ENCODE results near the gene TBC1D10B. TPM values are rescaled to one million over a fixed set of nuclear protein-coding genes. Genes with fewer than 3 reads are reported as not detected.
A peak's percentile ranks its signal among the peaks of the same experiment; 100 is the strongest.

TBC1D10B gene
- total RNA-seq, 1 donor from 2014 or later: 23.3 TPM

- Histone ChIP-seq H3K4me3 (no peak overlapping the region), H3K4me1 (peaks cover 25% of the 10 kb centered on the region), H3K36me3 (peaks cover 50% of the 10 kb centered on the region), H3K27me3 (ENCODE audit: low read depth) (no peaks in the 10 kb centered on the region), H3K27ac (replicated peaks) (no peak overlapping the region), H3K9me3 (replicated peaks) (no peaks in the 10 kb centered on the region)
- DNase-seq: no peak
- no peak for TF ChIP-seq CTCF (IDR thresholded peaks at IDR 0.05; ENCODE audit: borderline replicate concordance)
- intact Hi-C loops (cut with micrococcal nuclease): no loop called here
Observed at GRCh38 chr16:30358990-30359870, 11.1 kb downstream of the TBC1D10B start.

GRCh38 chr16:30358577-30358936 is 11.7 kb downstream of the TBC1D10B start:
- H3K36me3 ChIP-seq: peaks cover 49% of the 10 kb centered on the region
- no peak for DNase-seq
- no peaks in the 10 kb centered on the region for H3K27me3 ChIP-seq (ENCODE audit: low read depth)
- H3K4me3 ChIP-seq: no peak overlapping the region
- intact Hi-C loops (cut with micrococcal nuclease): no loop called here
- no peak for TF ChIP-seq CTCF (IDR thresholded peaks at IDR 0.05; ENCODE audit: borderline replicate concordance)
- peaks cover 32% of the 10 kb centered on the region for H3K4me1 ChIP-seq
- no peak overlapping the region for H3K27ac ChIP-seq (replicated peaks)
- no peaks in the 10 kb centered on the region for H3K9me3 ChIP-seq (replicated peaks)

- Histone ChIP-seq H3K4me1 (peaks cover 38% of the 10 kb centered on the region), H3K4me3 (no peak overlapping the region), H3K27me3 (ENCODE audit: low read depth) (no peaks in the 10 kb centered on the region), H3K27ac (replicated peaks) (no peak overlapping the region), H3K9me3 (replicated peaks) (no peaks in the 10 kb centered on the region), H3K36me3 (peaks cover 49% of the 10 kb centered on the region)
- no peak for TF ChIP-seq CTCF (IDR thresholded peaks at IDR 0.05; ENCODE audit: borderline replicate concordance)
- DNase-seq: no peak
- intact Hi-C loops (cut with micrococcal nuclease): no loop called here
Observed at GRCh38 chr16:30357715-30358576, 12.3 kb downstream of the TBC1D10B start.

GRCh38 chr16:30357085-30357714 is 13.1 kb downstream of the TBC1D10B start:
- peaks cover 45% of the 10 kb centered on the region for H3K4me1 ChIP-seq
- no peak for TF ChIP-seq CTCF (IDR thresholded peaks at IDR 0.05; ENCODE audit: borderline replicate concordance)
- no peak overlapping the region for H3K27ac ChIP-seq (replicated peaks)
- peaks cover 49% of the 10 kb centered on the region for H3K36me3 ChIP-seq
- H3K9me3 ChIP-seq (replicated peaks): no peaks in the 10 kb centered on the region
- H3K4me3 ChIP-seq: no peak overlapping the region
- no peaks in the 10 kb centered on the region for H3K27me3 ChIP-seq (ENCODE audit: low read depth)
- intact Hi-C loops (cut with micrococcal nuclease): no loop called here
- no peak for DNase-seq

GRCh38 chr16:30356401-30357084 is 13.8 kb downstream of the TBC1D10B start:
- no peaks in the 10 kb centered on the region for H3K9me3 ChIP-seq (replicated peaks)
- no peak for TF ChIP-seq CTCF (IDR thresholded peaks at IDR 0.05; ENCODE audit: borderline replicate concordance)
- H3K27me3 ChIP-seq (ENCODE audit: low read depth): no peaks in the 10 kb centered on the region
- H3K36me3 ChIP-seq: peaks cover 53% of the 10 kb centered on the region
- H3K4me3 ChIP-seq: peak overlapping the region; percentile 93
- peaks cover 52% of the 10 kb centered on the region for H3K4me1 ChIP-seq
- no peak for DNase-seq
- H3K27ac ChIP-seq (replicated peaks): peak overlapping the region; percentile 95
- intact Hi-C loops (cut with micrococcal nuclease): no loop called here

All from left ventricle myocardium inferior (tissue), 1 donor.